Stomach smooth muscle (tissue), 2 donors: ENCODE data around the gene ZNF738.
"Not testable (repeated sequence)": the region's sequence is repeated elsewhere in the genome, so short reads cannot be mapped to it uniquely, and the experiment has no call there.

Source experiments
- H3K27ac ChIP-seq: one replicate; pipeline ENCODE4 v1.7.0; 2013; ENCODE audit warnings: mild to moderate bottlenecking, low read length, inconsistent platforms
- H3K27me3 ChIP-seq, 2 donors: one replicate each; pipeline ENCODE4 v1.7.0; 2013; ENCODE audit warnings: low read length in 2 of 2; ENCODE audit not compliant: insufficient read depth in 2 of 2, control insufficient read depth in 1 of 2
- H3K36me3 ChIP-seq, 2 donors: one replicate each; pipeline ENCODE4 v1.7.0; 2013; ENCODE audit warnings: low read length in 2 of 2; ENCODE audit not compliant: control insufficient read depth in 2 of 2, insufficient read depth in 2 of 2
- H3K4me1 ChIP-seq: one replicate; pipeline ENCODE4 v1.7.0; 2013; ENCODE audit warnings: low read length; ENCODE audit not compliant: control insufficient read depth, insufficient read depth
- H3K4me3 ChIP-seq, 2 donors: one replicate each; pipeline ENCODE4 v1.7.0; 2013; ENCODE audit warnings: low read length in 2 of 2
- H3K9ac ChIP-seq, 2 donors: one replicate each; pipeline ENCODE4 v1.7.0; 2013; ENCODE audit warnings: low read length in 2 of 2, mild to moderate bottlenecking in 1 of 2
- H3K9me3 ChIP-seq, 2 donors: one replicate each; pipeline ENCODE4 v1.7.0; 2013; ENCODE audit warnings: low read length in 2 of 2; ENCODE audit not compliant: control insufficient read depth in 2 of 2
- donor health status: healthy.
- donor health status: Pancreatic carcinoma.

Gene ZNF738

DNA sequence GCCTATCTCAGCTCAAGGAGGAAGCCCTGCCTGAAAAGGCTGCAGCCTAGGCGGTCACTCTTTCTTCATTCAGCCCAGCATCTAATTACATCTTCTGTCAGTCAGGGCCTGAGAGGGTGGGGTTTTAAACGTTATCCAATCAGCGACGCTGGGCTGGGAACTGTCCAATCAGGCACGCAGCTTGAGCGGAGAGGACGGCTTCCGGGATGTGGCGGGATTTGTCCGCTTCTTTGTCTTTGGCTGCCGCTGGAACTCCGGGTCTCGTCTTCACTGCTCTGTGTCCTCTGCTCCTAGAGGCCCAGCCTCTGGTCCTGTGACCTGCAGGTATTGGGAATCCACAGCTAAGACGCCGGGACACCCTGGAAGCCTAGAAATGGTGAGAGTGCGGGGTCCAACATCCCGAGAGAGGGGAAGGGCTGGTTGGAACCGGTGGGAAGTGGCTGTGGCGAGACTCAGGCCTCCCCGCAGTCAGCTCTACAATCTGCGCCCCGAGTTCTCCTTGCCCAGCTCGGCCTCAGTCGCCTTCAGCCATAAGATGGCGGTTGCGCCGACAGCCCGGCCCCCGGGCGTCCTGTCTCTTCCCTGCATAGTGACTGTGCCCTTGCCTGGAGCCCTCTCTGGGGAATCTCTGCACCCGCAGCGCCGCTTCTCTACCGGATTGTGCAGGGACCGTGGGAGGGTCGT, at the start of gene ZNF738:
TSS of gene ZNF738 (plus strand) at position 233 of the 684 bp plus-strand sequence. CDS start at position 374, 141 bp downstream.
- Histone ChIP-seq H3K9me3 (no peaks in the 10 kb centered on the region), H3K4me1 (no peaks in the 10 kb centered on the region), H3K36me3 (peaks cover 0 to 2% of the 10 kb centered on the region in 2 donors), H3K27ac (peak within 1 kb of the TSS; percentile 71), H3K9ac (peak within 1 kb of the TSS; percentile 86 to 88), H3K27me3 (no peaks in the 10 kb centered on the region), H3K4me3 (peak within 1 kb of the TSS; percentile 92 to 97)

DNA sequence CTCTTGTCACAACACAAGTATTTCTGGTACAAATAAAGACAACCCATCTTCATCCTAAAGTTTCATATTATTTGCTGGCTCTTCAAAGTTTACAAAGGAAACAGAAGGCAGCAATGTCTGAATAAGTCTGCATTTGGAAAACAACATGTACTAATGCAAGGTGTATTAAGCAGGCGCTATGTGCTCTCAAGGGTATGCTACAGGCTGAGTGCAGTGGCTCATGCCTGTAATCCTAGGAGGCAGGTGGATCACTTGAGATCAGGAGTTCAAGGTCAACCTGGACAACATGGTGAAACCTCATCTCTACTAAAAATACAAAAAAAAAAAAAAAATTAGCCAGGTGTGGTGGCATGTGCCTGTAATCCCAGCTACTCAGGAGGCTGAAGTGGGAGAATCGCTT, 46.0 kb upstream of the ZNF738 start:
- not testable (repeated sequence) for H3K4me3 ChIP-seq, H3K36me3 ChIP-seq, H3K27me3 ChIP-seq, H3K27ac ChIP-seq, H3K9ac ChIP-seq, H3K9me3 ChIP-seq
- peaks cover 14% of the 10 kb centered on the region for H3K4me1 ChIP-seq

GRCh38 chr19:21314676-21315075, 44.1 kb upstream of the ZNF738 start:
- H3K9me3 ChIP-seq = no peaks in the 10 kb centered on the region
- no peaks in the 10 kb centered on the region for H3K27me3 ChIP-seq
- peak overlapping the region; percentile 16 to 45 for H3K4me3 ChIP-seq
- no peaks in the 10 kb centered on the region for H3K36me3 ChIP-seq
- peak overlapping the region; percentile 1 to 39 for H3K9ac ChIP-seq
- H3K27ac ChIP-seq = peak overlapping the region; percentile 68
- H3K4me1 ChIP-seq = peaks cover 18% of the 10 kb centered on the region

DNA sequence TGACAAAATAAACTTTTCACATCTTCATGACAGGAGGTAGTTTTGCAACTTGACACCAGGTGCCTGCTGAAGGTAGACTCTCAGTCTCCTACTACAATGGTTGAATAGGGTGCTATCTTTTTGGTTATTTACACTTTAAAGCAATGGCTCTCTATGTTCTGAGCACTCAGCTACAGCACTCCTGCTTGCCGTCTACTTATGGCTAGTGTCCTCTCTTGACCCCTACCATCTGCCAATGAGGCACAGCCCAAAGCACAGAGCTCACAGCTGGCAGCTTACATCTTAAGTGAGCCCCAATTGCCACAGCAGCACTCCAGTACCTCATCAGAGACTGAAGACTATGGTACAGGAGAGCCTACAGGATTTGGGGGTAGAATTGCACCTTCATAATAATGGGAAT, 41.0 kb upstream of the ZNF738 start:
- Histone ChIP-seq H3K27ac (no peak overlapping the region), H3K27me3 (no peaks in the 10 kb centered on the region), H3K36me3 (no peaks in the 10 kb centered on the region), H3K9me3 (no peaks in the 10 kb centered on the region), H3K9ac (no peak overlapping the region), H3K4me1 (peaks cover 18% of the 10 kb centered on the region), H3K4me3 (no peak overlapping the region)

- peaks cover 6% of the 10 kb centered on the region for H3K4me1 ChIP-seq
- H3K4me3 ChIP-seq = no peak overlapping the region
- H3K27me3 ChIP-seq = no peaks in the 10 kb centered on the region
- no peak overlapping the region for H3K9ac ChIP-seq
- no peaks in the 10 kb centered on the region for H3K9me3 ChIP-seq
- H3K27ac ChIP-seq = no peak overlapping the region
- H3K36me3 ChIP-seq = peaks cover 0 to 1% of the 10 kb centered on the region in 2 donors
These were observed 37.7 kb upstream of the ZNF738 start for GRCh38 chr19:21321134-21321533.

GRCh38 chr19:21321996-21322395, 36.8 kb upstream of the ZNF738 start:
- Histone ChIP-seq H3K27me3 (no peaks in the 10 kb centered on the region), H3K9ac (peak overlapping the region in 1 of 2 donors; percentile 38), H3K4me3 (no peak overlapping the region), H3K9me3 (no peaks in the 10 kb centered on the region), H3K36me3 (peaks cover 0 to 4% of the 10 kb centered on the region in 2 donors), H3K4me1 (peaks cover 6% of the 10 kb centered on the region), H3K27ac (no peak overlapping the region)

GRCh38 chr19:21322528-21322927, 36.3 kb upstream of the ZNF738 start:
- H3K9ac ChIP-seq = no peak overlapping the region
- peaks cover 7% of the 10 kb centered on the region for H3K4me1 ChIP-seq

DNA sequence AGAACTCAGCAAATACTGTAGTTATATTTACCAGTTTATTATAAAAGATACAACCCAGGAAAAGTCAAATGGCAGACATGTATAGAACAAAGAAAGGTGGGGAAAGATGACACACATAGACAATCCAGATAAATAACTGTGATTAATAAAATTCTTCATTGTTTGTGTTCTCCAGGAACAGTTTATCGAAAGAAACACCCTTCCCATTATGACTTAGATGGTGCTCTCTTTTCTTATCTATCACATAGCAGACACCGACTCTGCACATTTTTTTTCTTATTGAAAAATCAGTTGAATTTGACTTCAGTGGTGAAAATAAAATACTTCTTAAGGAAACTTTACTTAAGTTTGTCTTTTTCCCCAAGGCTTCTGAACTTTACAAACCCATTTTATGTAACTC, 35.8 kb upstream of the ZNF738 start:
- no peak overlapping the region for H3K9ac ChIP-seq

More at GRCh38 chr19:21322528-21322927, 36.3 kb upstream of the ZNF738 start:
- no peak overlapping the region for H3K4me3 ChIP-seq
- H3K36me3 ChIP-seq = peaks cover 0 to 4% of the 10 kb centered on the region in 2 donors
- no peak overlapping the region for H3K27ac ChIP-seq
- no peaks in the 10 kb centered on the region for H3K9me3 ChIP-seq
- H3K27me3 ChIP-seq = no peaks in the 10 kb centered on the region

DNA sequence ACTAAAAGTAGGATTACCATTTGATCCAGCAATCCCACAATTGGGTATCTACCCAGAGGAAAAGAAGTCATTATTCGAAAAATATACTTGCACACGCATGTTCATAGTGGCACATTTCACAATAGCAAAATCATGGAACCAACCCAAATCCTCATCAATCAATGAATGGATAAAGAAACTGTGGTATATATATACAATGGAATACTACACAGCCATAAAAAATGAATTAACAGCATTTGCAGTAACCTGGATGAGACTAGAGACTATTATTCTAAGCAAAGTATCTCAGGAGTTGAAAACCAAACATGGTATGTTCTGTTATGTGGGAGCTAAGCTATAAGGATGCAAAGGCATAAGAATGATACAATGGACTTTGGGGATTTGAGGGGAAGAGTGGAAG, 32.6 kb upstream of the ZNF738 start:
- no peaks in the 10 kb centered on the region for H3K9me3 ChIP-seq
- peaks cover 9% of the 10 kb centered on the region for H3K4me1 ChIP-seq
- H3K4me3 ChIP-seq = no peak overlapping the region
- H3K9ac ChIP-seq = no peak overlapping the region
- H3K27me3 ChIP-seq = no peaks in the 10 kb centered on the region
- peaks cover 0 to 4% of the 10 kb centered on the region in 2 donors for H3K36me3 ChIP-seq
- H3K27ac ChIP-seq = no peak overlapping the region

More for the DNA sequence above, 35.8 kb upstream of the ZNF738 start:
- H3K9me3 ChIP-seq = no peaks in the 10 kb centered on the region
- H3K36me3 ChIP-seq = peaks cover 0 to 4% of the 10 kb centered on the region in 2 donors
- no peak overlapping the region for H3K4me3 ChIP-seq
- H3K27me3 ChIP-seq = no peaks in the 10 kb centered on the region
- peaks cover 8% of the 10 kb centered on the region for H3K4me1 ChIP-seq
- H3K27ac ChIP-seq = no peak overlapping the region

DNA sequence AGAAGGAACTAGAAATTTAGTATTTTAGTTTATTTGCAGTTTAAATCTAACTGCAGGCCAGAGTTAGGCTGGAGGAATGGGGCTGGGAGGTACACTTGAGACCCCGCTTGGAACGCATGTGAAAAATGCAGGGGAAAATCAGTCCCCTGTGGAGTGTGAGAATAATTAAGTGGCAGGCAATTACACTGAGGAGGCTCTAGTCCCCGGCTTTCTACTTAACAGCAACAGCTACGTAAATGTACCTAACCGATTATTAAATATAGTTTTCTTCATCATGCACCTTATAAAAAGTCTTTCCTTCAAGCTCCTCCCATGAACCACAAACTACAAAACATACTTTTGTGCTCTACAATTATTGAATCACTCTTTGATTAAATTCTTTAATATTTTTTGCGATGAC, 30.4 kb upstream of the ZNF738 start:
- peaks cover 0 to 4% of the 10 kb centered on the region in 2 donors for H3K36me3 ChIP-seq
- H3K9me3 ChIP-seq = no peaks in the 10 kb centered on the region
- H3K9ac ChIP-seq = peak overlapping the region; percentile 94 to 96
- H3K4me1 ChIP-seq = peaks cover 9% of the 10 kb centered on the region
- H3K27ac ChIP-seq = peak overlapping the region; percentile 95
- H3K4me3 ChIP-seq = peak overlapping the region; percentile 83 to 98
- H3K27me3 ChIP-seq = no peaks in the 10 kb centered on the region

DNA sequence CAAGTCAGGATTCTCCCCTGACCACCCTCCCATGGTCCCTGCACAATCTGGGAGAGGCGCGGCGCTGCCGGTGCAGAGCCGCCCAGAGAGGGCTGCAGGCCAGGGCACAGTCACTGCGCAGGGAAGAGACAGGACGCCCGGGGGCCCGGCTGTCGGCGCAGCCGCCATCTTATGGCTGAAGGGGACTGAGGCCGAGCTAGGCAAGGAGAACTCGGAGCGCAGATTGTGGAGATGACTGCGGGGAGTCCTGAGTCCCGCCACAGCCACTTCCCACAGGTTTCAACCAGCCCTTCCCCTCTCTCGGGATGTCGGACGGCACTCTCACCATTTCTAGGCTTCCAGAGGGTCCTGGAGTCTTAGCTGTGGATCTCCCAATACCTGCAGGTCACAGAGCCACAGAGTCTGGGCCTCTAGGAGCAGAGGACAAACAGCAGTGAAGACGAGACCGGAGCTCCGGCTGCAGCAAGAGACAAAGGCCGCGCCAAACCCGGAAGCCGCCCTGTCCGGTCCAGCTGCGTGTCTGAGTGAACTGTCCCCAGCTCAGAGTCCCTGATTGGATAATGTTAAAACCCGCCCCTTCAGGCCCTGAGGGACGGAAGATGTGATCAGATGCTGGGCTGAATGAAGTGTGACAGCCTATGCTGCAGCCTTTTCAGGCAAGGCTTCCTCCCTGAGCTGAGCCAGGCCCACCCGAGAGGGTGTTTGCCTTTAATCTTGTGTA, 29.8 kb upstream of the ZNF738 start, which contains the start of gene ZNF708:
TSS of gene ZNF708 (minus strand) at position 526 of the 721 bp plus-strand sequence. CDS start at position 328, 198 bp downstream.
- H3K4me3 ChIP-seq = peak within 1 kb of the TSS; percentile 83 to 98
- no peaks in the 10 kb centered on the region for H3K9me3 ChIP-seq
- H3K36me3 ChIP-seq = peaks cover 0 to 4% of the 10 kb centered on the region in 2 donors
- H3K27me3 ChIP-seq = no peaks in the 10 kb centered on the region
- peak within 1 kb of the TSS; percentile 94 to 96 for H3K9ac ChIP-seq
- peaks cover 9% of the 10 kb centered on the region for H3K4me1 ChIP-seq
- H3K27ac ChIP-seq = peak within 1 kb of the TSS; percentile 95
